GM21423 (cell line): Measurements from ENCODE around the gene HDAC7.

ENCODE experiments used
- ATAC-seq: cut with Tn5 transposase; IDR thresholded peaks from one replicate; pipeline ENCODE4 v1.9.1; 2021; ENCODE audit warnings: mild to moderate bottlenecking, moderate library complexity; ENCODE audit not compliant: unreplicated experiment

The HDAC7 gene

DNA sequence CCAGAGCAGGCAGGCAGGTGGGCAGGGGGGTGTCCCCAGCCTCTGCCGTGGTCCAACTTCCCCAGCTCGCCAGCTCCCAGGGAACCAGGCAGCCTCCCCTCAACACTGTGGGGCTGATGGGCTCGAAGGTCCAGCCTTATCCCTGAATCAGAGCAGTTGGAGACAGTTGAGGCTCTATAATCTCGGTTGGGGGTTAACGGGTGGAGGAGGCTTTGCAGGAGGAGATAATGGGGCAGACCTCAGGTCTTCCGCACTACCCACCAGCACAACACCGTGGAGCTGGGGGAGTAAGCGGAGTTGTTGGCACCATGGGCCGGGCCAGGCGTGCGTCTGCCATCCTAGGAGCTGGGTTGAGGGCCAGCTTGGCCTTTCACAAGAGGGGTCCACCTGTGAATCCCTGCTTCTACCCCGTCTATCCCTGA lies 13.9 kb upstream of the HDAC7 start:
- ATAC-seq = no peak

DNA sequence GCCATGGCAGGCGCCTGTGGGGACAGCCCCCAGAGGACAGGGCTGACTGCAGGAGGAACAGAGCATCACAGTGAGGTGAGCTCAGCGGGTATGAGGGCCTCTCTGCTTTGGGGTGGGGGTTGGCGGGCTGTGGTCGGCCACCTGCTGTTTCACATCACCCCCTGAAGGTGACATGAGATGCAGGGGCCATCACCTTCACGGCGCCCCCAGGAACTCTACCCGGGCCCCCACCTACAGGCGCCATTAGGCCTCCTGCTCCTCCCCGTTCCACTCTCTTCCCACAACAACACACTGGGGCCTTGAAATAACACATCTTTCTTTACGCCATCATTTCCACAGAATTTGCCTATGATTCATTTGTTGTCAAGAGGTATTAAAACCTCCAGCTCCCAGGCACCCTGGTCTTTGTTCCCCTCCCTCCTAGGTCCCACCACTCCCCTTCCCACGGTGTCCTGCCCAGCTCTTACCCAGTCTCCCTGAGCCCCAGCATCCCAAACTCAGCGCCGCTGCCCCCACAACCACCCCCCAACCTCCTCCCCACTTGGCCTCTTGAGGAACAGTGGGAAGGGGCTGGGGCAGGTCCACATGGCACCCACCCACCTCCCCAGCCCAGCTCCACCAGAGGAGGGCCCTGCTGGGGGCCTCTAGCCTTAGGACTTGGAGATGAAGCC lies 12.7 kb upstream of the HDAC7 start:
- ATAC-seq = no peak

DNA sequence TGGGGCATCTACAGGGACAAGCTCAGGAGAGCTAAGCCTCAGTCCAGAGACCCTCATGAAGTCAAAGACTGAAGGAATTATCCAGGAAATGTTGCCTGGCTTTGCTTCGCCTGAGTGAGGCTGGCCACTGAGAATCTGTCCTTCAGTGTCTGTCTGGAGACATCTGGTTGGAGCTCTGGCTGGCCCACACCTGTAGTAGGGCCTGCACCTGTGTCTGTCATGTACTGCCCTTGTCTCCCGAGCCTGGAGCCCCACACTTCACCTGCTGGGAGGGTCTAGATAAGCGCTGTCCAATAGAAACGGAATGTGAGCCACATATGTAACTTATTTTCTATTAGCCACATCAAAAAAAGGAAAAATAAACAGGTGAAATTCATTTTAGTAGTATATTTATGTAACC lies 9.9 kb upstream of the HDAC7 start:
- no peak for ATAC-seq

DNA sequence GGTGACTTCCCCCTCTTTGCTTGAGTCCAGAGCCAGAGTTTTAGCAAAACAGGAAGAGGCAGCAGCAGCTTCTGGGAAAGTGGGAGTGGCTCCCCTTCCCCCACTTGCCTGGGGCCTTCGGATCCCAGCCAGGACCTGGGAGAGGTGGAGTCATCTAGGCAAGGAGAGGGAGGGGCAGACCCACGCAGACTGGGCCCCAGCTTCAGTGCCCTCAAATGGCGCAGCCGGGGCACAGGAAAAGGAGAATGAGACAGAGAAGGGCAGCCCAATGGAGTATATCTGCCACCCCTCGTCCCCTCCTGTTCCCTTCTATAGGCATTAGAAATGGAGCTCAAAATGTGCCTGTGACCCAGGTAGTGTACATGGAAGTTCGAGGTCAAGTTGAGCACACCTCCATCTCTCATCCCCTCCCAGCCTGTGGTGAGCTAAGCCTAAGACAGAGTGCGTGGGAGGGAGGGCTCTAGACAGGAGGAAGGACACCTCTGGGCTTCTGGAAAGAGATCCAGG lies 9.3 kb upstream of the HDAC7 start:
- ATAC-seq = no peak

DNA sequence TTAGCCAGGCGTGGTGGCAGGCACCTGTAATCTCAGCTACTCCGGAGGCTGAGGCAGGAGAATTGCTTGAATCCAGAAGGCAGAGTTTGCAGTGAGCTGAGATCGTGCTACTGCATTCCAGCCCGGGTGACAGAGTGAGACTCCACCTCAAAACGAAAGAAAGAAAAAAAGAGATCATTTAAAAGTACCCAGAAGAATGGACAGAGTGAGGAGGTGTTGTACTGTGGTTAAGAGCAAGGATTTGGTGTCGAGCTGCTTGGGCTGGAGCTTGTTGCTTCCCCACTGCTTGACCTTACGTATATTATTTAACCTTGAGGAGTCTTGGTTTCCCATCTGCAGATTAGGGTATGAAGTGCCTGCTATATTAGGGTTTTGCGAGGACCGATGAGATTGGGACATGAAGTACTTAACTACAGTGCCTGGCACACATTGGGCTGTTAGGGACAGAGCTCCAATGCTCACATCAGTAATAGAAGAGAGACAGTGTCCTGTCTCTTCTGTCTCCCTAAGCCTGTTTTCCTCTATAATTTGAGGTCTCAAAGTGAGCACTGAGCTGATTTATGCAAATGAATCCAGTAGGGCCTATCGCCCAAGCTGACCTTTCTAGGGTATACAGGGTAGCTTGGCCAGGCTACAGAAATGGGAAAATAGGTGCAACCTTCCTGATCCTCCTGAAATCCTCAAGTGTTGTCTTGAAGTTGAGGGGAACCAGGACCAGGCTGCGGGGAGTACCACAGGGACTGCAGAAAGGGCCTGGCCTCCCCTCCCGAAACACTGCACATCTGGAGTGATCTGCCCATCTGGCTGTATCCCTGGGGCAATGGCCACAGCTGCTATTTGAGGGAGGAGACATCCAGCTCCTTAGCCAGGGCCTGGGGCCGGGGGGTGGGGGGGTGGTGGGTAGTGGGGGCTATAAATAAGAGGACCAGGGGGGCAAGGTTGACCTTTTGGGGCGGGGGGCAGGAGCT lies 8.6 kb upstream of the HDAC7 start:
- ATAC-seq = no peak

DNA sequence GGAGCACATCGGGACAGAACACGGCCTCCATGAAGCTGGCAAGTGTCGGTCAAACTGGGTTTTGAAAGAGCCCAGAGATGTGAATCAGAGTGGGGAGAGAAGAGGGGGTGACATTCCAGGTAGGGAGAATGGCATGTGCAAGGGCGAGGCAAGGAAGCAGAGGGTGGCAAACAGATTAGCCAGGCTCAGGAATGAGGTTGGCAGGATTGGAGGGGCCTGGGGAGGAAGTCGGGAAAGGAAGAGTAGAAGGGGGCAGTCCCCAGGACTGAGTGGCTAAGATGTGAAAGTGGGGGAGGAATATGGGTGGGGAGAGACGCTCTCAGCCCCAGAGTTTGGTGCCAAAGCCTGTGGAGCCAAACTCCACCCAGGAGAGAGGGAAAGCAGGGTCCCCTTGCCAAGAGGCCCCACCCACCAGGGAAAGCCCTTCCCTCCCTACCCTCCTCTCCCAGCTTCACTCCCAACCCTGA lies 5.5 kb upstream of the HDAC7 start:
- no peak for ATAC-seq

DNA sequence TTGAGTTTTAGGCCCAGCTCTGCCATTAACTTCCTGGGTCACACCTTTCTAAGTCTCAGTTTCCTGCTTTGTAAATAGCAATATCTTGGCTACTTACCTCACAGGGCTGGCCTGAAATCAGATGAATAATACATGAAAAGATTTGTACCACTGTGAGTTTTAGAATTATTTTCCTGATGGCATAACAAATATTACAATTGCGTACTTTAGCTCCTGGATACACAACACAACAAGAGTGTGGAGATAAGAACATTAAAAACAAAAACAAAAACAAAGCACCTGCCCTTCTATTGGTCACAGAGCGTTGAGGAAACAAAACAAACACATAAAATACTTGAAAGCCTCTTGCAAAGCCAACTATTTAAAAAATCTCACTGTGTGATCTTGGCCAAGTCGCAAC lies 4.9 kb upstream of the HDAC7 start:
- no peak for ATAC-seq

DNA sequence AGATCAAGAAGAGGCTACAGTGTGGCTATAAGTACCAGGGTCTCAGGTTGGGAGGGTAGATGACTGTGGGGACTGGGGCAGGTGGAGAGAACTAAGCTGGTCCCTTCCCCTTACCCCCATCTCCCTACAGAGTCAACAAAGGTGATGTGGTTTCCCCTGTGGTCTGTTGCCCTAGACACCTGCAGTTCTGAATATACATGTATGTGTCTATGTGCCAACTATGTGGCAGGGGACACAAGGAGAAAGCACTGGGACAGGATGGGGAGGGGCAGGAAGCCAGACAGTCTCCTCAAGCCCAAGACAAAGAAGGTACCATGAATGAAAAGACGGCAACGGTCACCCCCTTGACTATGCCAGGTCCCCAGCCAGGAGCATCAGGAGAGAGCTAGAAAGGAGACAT lies 4.5 kb upstream of the HDAC7 start:
- ATAC-seq = no peak

DNA sequence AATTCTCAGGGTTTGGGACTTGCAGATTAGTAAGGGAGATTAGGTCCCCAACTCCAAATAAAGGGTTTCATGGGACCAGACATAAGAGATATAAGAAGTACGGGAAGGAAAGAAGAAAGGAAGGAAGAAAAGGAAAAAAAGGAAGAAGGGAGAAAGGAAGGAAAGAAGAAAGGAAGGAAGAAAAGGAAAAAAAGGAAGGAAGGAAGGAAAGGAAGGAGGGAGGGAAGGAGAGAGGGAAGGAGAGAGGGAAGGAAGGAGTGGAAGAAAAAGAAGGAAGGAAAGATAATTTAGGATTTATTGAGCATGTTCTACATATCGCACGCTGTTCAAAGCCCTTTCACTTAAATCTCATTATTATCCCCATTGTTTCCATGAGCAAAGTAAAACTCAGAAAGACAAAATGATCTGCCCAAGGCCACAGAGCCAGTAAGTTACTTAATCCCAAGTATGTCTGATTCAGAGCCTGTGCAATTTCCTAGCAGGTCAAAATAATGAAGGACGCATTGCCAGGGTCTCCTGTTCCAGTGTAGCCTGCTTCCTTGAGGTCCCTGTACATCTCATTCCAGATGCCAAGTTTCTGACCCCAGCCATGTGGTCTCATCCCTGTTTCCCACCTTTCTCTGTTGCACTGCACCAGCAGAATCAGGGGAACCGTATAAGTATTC lies 3.9 kb upstream of the HDAC7 start:
- ATAC-seq = no peak

DNA sequence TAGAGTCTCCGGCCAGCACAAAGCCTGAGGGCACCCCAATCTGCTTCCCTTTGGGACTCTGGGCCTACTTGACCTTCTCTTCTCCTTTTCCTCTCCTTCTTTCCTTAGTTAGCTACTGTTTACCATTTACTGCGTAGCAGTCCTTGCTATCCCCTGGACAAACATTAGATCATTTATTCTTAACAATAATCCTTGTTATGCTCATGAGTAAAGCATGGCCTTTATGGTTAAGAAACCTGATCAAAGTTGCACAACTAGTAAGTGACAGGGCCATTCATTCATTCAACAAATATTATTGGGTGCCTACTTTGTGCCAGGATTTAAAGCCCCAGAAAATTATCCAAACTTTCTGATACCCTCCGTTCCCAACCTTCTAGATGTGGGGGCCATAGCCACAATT lies 3.2 kb upstream of the HDAC7 start:
- ATAC-seq = no peak

DNA sequence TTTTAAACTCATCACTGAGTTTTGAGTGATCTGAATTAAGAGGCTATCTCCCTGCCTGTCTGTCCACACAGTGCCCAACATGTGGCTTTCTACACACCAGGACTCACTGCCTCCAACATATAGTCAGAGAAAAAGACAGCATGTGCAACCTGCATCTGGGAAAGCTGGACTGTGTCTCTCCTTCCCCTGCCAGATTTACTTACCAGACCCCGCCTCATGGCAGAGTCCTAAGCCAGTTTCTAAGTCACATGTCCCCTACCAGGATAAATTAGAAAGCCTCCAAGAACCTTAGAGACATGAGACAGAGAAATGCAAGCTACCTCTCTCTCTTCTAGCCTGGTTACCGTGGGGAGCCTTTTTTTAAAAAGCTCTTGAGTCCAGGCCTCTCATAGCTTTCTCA lies 2.7 kb upstream of the HDAC7 start:
- ATAC-seq = no peak

DNA sequence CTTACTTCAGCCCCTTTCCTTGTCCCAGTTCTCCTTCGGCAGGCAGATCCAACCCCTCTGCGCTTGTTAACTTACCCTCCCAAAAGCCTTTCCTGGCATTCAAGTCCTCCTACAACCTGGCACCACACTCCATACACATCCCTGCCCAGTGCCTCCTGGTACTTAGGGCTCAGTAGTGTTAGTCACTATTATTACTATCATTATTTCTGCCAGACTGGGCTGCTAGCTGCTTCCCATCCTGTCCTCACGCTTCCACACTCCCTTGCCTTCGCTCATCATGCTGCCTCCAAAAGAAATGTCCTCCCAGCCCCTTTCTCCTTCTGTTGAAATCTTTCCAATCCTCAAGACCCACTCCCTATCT lies 1.6 kb upstream of the HDAC7 start:
- no peak for ATAC-seq

DNA sequence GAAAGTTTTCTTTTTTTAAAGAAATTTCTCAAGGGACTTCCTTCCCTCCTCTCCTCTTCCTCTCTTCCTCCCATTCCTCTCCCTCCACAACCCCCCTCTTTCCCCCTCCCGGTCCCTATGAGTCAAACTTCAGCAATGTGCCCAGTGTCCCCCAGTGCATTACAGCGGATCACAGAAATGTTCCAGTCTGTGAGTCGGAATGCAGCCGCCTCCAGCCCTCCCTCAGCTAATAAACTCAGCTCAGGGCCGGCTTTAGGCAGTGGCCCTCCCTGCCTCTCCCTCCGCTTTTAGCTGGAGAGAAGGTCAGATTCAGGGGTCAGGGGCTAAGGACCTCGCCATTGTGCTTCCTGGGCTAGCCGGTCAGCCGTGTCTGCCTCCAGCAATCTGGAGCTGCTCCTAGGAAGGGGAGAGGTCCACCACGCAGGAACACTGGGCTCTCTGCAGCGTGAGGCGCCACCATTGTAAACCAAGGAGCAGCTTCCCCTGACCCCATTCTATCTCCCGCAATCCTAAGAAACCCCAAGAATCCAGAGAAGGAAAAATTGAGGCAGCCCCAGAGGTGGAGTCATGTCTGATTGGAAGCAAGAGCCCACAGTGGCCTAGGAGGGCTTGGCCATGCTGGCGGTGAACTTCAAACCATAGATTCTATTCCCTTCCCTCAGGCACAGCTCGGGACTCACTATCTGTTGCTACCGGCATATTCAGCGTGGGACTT lies 1.1 kb upstream of the HDAC7 start:
- no peak for ATAC-seq

DNA sequence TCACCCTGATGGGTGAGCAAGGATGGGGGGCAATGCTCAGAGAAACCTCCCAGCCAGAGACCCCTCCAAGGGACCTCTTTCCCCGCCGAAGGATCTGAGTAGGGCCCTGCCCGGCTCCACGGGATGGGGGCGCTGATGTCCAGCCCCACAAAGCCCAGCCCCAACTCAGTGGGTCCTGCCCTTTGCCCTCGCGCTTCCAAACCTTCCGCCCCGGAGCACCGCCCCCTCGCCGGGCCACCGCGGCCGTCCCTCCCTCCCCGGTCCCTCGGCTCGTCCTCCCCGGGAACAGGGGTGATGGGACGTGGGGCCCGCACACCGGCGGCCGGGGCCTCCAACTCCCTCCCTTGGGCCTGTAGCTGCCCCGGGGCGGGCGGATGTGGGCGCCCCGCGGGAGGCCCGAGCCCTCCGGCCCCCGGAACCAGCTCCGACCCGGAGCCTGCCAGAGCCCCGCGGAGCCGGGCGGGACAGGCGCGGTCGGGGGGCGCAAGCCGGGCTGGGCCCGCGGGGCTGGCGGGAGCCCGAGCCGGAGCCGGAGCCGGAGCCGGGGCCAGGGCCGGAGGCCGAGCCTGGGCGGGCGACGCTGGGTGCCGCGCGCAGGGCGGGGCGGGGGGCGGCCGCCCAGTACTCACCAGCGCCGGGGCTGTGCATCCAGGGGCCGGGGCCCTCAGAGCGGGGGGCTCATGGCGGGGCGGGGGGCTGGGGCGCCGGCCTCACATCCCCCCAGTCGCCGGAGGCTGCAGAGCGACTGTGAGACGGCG lies 386 bp downstream of the HDAC7 start:
- ATAC-seq = peak; percentile 32

DNA sequence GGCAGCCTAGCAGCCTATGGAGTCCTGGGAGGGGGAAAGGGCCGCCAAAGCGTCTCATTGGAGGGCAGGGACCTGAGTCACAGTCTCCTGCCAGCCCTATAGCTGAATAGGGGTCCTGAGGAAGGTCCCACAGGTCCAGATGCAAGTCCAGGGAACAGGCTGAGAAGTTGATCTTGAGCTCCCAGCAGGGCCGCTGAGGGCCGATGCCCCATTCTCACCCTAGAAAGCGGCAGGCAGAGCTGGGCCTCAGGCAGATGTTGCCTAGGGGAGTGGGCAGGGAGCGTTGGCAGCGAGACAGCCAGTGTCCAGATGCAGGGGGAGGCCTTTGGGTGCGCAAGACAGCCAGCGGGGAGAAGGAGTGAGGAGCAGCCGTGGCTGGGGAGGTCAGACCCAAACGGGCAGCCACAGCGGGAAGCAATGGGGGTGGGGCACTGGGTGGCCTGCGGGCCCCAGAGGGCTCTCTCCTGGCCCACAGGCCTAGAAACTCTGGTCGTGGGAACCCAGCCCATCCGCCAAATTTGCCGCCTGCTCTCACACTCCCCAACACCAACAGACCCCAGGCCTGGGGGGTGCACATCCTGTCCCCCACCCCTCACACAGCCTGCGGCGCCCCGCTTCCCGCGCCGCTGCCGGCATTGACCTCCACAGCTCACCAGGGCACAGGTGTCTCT lies 1.1 kb downstream of the HDAC7 start:
- peak; percentile 10 for ATAC-seq

DNA sequence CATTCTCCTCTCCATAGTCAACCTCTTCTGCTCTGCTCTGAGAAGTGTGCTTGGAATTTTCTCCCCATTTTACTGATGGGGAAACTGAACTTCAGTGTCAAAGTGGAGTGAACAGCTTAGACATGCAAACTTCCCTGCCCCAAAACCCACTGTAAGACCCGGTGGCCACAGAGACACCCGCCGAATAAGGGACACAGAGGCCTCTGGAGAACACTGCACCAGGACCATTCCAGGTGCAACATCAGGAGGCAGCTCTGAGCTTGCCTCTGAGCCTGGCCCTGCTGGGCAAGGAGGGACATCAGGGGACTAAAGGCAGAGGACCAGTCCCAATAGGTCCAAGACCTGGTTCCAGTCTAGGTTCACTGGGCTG lies 1.7 kb downstream of the HDAC7 start:
- ATAC-seq = no peak

DNA sequence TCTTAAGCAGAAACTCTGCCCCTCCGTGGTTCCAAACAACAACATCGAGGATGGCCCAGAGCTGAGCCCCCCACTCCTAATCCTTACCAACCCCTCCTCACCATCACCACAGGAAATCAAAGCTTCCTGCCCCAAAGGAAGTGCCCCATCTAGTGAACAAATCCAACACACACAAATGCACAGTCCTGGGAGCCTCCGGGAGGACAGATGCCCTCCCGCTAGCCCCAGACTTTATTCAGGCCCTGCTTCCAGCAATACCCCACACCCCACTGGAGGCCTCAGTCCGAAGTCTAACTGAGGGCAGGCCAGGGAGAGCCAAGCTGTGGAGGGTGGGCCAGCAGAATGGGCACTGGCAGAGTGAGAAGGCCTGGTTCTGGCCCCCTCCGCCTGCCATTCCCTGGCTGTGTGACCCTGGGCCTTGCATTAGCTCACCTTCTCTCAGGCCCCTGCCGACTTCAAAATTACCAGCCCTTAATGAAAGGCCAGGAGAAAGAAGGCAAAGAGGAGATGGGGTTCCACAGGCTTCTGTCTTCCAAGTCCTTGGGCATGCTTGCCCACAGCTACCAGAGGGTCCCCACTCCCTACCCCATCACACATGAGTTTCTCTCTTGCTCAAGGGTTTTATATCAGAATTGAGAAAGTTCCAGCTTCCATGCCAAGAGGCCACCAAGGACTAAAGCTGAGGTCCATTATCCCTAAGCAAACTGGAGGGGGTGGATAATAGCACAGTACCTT lies 2.3 kb downstream of the HDAC7 start:
- ATAC-seq = no peak

DNA sequence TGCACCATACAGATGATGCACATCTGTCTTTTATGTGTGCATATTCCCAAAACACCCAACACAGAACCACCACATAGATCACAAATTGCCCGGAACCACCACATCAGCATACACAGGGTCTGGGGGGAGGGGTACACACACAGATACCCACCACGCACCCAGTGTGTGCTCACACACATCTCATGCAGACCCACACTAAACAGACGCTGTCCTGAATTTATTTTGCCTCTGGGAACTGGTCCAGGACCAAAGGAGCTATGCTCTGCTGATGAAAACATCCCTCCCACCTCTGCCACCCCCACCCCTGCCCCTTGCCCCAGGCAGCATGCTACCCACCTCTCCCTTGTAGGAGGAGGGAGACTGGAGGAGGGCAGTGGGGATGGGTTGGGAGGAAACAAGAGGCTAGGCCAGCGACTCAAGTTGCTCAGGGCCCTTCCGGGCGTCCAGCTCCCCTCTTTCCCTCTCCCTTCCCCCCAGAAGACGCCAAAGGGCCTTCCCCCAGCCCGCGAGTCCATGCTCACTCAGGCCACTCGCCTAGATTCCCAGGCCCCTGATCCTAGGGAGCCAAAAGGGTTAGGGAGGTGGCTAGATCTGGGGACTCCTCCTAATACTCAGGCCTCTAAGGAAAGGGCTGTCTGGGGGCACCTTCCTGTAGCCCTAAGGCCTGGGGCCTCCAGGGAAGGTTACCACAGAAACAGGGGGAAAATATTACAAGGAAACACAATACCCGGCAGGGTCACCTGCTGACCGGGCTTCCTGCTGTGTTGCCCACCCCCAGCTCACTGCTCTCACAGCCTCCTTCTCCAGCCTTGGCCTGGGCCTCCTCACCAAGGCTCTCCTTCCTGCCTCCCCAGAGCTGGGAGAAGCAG lies 3.1 kb downstream of the HDAC7 start:
- ATAC-seq = no peak
